ENCODE measurements around the gene ATAD1. TPM values are rescaled to one million over a fixed set of nuclear protein-coding genes. Genes with fewer than 3 reads are reported as not detected.
A peak's percentile ranks its signal among the peaks of the same experiment; 100 is the strongest.
"Not testable (repeated sequence)": the region's sequence is repeated elsewhere in the genome, so short reads cannot be mapped to it uniquely, and the experiment has no call there.

The ATAD1 gene
- total RNA-seq, 2 experiments from 2014 or later = 44.4 to 50.4 TPM

DNA sequence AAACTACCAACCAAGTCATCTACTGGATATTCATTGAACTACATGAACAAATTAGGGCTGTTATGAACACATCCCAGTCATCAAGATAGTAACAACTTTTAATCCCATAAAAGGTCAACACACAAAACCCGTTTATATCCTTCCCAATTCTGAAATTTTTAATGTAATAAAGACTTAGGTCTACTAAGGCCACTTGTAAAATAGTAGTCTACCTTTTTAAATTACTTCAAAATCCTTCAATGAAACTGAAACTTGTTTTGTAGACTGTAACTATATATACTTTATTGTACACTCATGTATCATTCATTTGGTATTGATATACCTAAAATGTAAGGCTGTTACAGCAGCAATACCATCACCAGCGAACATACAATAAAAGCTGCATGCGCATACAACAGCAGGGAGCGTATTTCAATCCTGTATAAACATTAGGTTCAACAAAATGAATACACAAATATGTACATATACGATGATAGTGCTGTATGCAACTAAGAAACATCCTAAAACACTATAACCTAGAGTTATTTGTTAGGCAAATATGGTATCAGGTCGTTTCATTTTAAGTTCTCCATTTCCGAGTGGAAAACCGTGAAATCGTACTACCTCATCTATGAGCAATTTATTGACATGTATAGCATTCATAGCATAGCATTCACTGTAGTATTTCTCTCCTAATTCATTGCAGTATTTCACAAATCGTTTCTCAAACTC lies 973 bp downstream of the ATAD1 start:
- Mint-ChIP-seq H3K9me3 (ENCODE audit: low read depth) (no peaks in the 10 kb centered on the region), H3K4me3 (peak overlapping the region; percentile 81), H3K36me3 (peaks cover 16% of the 10 kb centered on the region), H3K27ac (peak overlapping the region; percentile 89), H3K4me1 (peaks cover 30% of the 10 kb centered on the region), H3K27me3 (no peaks in the 10 kb centered on the region)
- CTCF ChIA-PET = interaction anchor here (1.2 kb wide), 1 partner anchor 33 kb away, joined by 4 read pairs; no protein-coding TSS in a partner anchor
- ATAC-seq (no peak), DNase-seq (no peak)

DNA sequence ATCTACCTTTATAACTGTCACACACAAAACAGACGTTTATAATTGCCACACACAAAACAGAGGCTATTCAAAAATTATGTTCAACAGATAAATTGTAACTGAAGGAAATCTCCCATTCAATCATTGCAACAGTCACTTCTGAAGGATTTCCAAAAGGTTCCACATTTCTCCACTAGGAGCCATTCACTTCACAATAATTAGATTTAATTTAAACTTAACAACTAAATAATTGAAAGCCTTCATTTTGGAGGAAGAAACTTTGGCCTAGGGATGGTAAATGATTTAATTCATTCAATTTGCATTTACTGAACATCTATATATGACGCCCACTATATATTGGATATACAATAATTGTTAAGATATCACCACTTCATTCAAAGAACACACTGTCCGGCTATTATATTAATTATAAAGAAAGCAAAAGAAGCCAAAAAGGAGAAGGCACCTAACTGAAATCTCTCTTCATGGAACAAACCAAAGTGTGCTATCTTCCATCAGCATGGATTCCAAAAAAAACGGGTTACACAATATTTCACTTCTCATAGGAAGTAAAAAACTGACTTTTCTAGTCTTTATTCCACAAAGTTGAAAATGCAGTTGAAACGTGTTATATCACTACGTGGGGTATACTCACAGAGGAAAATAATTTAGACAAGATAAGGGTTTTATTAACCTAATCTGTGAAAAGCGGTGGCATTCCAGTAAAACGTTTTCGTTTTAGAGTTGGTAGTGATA lies 1.7 kb downstream of the ATAD1 start:
- H3K27me3 Mint-ChIP-seq = no peaks in the 10 kb centered on the region

DNA sequence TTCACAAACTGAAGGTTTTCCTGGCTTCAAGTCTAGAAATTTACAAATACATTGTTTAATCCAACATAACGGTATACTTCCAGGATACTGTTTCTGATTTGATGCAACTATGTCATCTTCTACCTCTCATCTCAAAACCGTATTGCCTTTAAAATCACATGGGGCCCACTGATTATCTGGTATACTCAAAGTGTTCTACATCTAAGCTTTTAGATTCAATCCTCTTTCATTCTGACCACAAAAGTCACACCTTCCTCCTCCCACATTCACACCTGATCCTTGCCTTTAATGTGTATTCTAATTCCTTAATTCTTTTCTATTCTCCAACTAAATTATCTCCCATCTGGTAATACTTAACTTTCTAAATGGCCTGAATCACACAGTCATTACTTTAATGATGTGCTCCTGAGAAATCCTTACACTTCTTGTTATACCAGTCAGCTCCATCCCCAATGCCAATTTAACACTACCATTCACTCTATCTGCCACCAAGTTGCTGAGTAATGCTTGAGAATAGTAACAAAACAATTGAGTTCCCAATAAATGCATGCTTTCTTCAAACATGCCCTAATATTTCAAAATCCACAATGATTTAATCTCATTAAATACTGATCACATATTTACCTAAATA lies 13.0 kb downstream of the ATAD1 start:
- no peaks in the 10 kb centered on the region for H3K27me3 Mint-ChIP-seq
- CTCF ChIA-PET = no interaction called here
- peaks cover 14% of the 10 kb centered on the region for H3K4me1 Mint-ChIP-seq
- ATAC-seq (no peak), DNase-seq (no peak)
- H3K4me3 Mint-ChIP-seq = no peak overlapping the region
- H3K36me3 Mint-ChIP-seq = peaks cover 90% of the 10 kb centered on the region
- peaks cover 29% of the 10 kb centered on the region for H3K9me3 Mint-ChIP-seq (ENCODE audit: low read depth)
- no peak overlapping the region for H3K27ac Mint-ChIP-seq

More for the DNA sequence above, 1.7 kb downstream of the ATAD1 start:
- peaks cover 30% of the 10 kb centered on the region for H3K4me1 Mint-ChIP-seq
- DNase-seq (no peak), ATAC-seq (no peak)
- H3K36me3 Mint-ChIP-seq = peaks cover 23% of the 10 kb centered on the region
- peak overlapping the region; percentile 81 for H3K4me3 Mint-ChIP-seq
- CTCF ChIA-PET = interaction anchor here (1.1 kb wide), 1 partner anchor 767 kb away, joined by 4 read pairs; the partner anchor contains the start of gene RNLS
- no peaks in the 10 kb centered on the region for H3K9me3 Mint-ChIP-seq (ENCODE audit: low read depth)
- peak overlapping the region; percentile 89 for H3K27ac Mint-ChIP-seq

DNA sequence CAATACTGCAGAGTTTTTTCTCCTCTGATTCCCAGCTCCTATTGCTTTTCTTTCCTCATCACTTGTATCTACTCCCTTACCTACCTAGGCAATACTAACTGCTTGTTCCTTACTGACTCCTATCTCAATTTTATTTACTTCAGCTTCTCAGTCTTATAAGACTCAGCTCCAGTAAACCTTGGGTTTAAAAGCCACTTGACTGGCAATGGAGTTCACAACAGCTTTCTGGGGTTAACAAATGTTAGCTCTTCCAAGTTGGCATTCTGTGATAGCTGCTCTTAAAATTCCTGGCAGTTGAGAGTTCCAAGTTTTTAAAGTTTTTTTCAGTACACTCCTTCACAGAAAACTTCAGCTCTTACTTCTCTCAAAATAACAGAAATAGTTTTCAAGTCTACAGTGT lies 14.2 kb downstream of the ATAD1 start:
- Mint-ChIP-seq H3K27me3 (no peaks in the 10 kb centered on the region), H3K9me3 (ENCODE audit: low read depth) (peaks cover 26% of the 10 kb centered on the region), H3K4me1 (peaks cover 18% of the 10 kb centered on the region), H3K4me3 (no peak overlapping the region), H3K27ac (no peak overlapping the region), H3K36me3 (peaks cover 90% of the 10 kb centered on the region)
- CTCF ChIA-PET = interaction anchor here (0.9 to 1.3 kb wide), 2 partner anchors 12 to 15 kb away, joined by 3 read pairs; no protein-coding TSS in a partner anchor
- ATAC-seq (no peak), DNase-seq (no peak)

DNA sequence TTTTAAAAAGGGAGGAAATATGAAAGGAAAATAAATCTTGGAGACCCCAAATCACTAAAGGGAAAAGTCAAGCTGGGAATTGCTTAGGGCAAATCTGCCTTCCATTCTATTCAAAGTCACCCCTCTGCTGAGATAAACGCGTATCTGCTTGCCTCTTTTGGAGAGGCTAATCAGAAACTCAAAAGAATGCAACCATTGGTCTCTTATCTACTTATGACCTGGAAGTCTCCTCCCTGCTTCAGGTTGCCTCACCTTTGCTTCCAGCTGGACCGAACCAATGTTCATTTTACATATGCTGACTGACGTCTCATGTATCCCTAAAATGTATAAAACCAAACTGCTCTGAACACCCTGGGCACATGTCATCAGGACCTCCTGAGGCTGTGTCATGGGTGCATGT lies 14.7 kb downstream of the ATAD1 start:
- no peaks in the 10 kb centered on the region for H3K27me3 Mint-ChIP-seq
- DNase-seq (no peak), ATAC-seq (no peak)
- peaks cover 91% of the 10 kb centered on the region for H3K36me3 Mint-ChIP-seq
- peaks cover 26% of the 10 kb centered on the region for H3K9me3 Mint-ChIP-seq (ENCODE audit: low read depth)
- H3K4me1 Mint-ChIP-seq = peaks cover 20% of the 10 kb centered on the region
- CTCF ChIA-PET = interaction anchor here (1.3 kb wide), 1 partner anchor 16 kb away, joined by 3 read pairs; no protein-coding TSS in a partner anchor
- no peak overlapping the region for H3K4me3 Mint-ChIP-seq
- H3K27ac Mint-ChIP-seq = no peak overlapping the region

DNA sequence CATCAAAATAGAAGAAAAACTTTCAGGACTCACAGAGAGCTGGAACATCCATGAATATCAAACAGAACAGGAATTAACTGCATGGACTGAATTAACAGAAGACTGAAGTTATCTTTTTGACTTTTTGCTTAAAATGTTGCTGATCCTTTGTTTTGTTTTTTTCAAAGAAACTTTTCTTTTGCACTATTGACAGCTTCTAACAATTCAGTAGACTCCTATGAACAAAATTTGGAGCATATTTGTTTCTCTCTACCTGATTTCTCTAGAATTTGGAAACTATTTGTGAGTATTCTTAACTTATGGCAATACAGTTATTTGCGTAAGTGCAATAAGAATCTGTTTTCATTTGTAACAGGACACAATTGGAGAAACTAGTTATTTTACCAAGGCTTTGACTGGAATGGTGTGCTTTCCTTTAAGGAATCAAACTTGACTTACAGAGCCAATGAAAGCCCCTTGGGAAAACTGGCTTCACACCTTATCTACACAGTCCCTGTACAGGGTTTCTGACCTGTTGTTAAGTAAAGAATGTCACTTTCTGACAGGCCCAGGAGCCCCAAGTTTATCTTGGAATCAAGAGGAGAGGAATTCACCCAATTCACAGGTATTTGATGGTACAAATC lies 16.1 kb downstream of the ATAD1 start:
- H3K36me3 Mint-ChIP-seq = peaks cover 95% of the 10 kb centered on the region
- CTCF ChIA-PET = interaction anchor here (0.7 kb wide), 1 partner anchor 14 kb away, joined by 3 read pairs; no protein-coding TSS in a partner anchor
- ATAC-seq, H3K27ac Mint-ChIP-seq, H3K27me3 Mint-ChIP-seq, H3K4me3 Mint-ChIP-seq, DNase-seq: not testable (repeated sequence)
- peaks cover 30% of the 10 kb centered on the region for H3K4me1 Mint-ChIP-seq
- peaks cover 26% of the 10 kb centered on the region for H3K9me3 Mint-ChIP-seq (ENCODE audit: low read depth)

DNA sequence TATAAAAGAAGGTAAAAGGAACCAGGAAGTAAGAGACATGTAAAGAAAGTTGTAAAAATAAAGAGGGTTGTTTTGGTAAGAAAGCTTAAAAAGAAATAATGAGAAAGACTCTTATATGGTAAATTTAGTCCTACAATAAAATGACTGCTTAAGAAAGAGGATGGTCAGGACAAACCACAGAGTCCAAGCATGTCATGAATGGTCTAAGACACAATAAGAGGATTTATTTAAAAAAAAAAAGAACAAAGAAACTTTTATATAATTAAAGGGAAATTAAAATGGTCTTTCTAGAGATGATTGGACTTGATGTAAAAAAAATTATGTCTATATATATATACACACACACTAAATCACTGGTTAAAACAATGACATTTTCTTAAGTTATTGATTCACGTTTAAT lies 18.2 kb downstream of the ATAD1 start:
- Mint-ChIP-seq H3K9me3 (ENCODE audit: low read depth) (peaks cover 19% of the 10 kb centered on the region), H3K4me1 (peaks cover 17% of the 10 kb centered on the region), H3K36me3 (peaks cover 86% of the 10 kb centered on the region), H3K4me3 (no peak overlapping the region), H3K27me3 (no peaks in the 10 kb centered on the region), H3K27ac (no peak overlapping the region)
- ATAC-seq = no peak
- no peak for DNase-seq
- CTCF ChIA-PET = no interaction called here

DNA sequence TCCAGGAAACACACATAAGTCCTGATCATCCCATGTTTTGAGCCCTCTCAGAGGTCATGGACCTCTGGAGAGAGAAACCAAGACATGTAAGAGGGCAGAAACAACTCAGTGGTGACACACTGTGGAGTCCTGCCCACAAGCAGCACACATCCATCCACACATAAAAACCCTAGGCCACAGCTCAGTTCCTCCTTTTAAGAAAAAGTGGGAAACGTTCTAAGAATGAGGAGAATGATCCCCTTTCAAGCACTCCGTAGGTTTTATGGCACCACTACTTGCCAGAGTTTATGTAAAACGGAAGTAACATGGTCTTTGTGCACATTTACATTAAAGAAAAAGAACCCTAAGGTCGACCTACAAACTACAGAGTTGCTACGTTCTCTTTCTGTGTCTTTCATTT lies 19.9 kb downstream of the ATAD1 start:
- peaks cover 21% of the 10 kb centered on the region for H3K4me1 Mint-ChIP-seq
- CTCF ChIA-PET = no interaction called here
- DNase-seq = no peak
- H3K36me3 Mint-ChIP-seq = peaks cover 74% of the 10 kb centered on the region
- H3K4me3 Mint-ChIP-seq = no peak overlapping the region
- H3K27me3 Mint-ChIP-seq = no peaks in the 10 kb centered on the region
- H3K27ac Mint-ChIP-seq = no peak overlapping the region
- H3K9me3 Mint-ChIP-seq (ENCODE audit: low read depth) = peaks cover 9% of the 10 kb centered on the region
- ATAC-seq = no peak

DNA sequence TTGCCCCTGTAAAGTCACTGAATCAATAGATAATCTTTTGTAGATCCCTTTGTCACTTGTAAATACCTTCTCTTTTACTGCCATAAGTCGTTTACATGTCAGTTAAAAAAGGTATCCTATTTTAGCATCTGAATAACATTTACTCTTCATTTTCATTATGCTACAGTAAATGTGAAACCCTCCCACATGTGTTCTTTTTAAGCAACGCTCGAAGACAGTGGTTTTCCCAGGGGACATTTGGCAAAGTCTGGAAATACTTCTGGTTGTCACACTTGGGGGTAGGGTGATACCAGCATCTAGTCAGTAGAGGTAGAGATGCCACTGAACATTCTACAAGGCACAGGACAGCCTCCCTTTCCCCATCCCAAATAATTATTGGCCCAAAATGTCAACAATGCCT lies 23.7 kb downstream of the ATAD1 start:
- ATAC-seq (no peak), DNase-seq (no peak)
- Mint-ChIP-seq H3K9me3 (ENCODE audit: low read depth) (no peaks in the 10 kb centered on the region), H3K4me1 (peaks cover 19% of the 10 kb centered on the region), H3K36me3 (peaks cover 62% of the 10 kb centered on the region), H3K27me3 (no peaks in the 10 kb centered on the region), H3K4me3 (no peak overlapping the region), H3K27ac (no peak overlapping the region)
- CTCF ChIA-PET = interaction anchor here (0.7 kb wide), 1 partner anchor 13 kb away, joined by 3 read pairs; no protein-coding TSS in a partner anchor

DNA sequence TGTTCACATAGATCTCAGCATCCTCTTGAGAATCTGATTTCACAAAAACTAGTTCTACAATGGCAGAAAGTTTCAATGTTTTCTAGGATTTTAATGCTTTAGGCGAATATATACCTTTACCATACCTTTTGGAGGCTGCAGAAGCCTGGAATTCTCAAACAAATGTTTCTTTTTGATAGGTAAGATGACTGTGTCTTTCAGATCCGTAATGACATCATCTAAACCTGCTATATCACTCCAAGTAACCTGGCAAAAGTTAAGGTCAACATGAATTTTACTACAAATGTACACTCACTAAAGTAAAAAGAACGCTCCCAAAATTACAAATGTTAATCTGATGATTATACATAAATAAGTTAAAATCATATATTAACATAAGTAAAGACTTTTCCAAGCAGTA lies 27.8 kb downstream of the ATAD1 start:
- H3K27me3 Mint-ChIP-seq = no peaks in the 10 kb centered on the region
- CTCF ChIA-PET = no interaction called here
- no peaks in the 10 kb centered on the region for H3K9me3 Mint-ChIP-seq (ENCODE audit: low read depth)

DNA sequence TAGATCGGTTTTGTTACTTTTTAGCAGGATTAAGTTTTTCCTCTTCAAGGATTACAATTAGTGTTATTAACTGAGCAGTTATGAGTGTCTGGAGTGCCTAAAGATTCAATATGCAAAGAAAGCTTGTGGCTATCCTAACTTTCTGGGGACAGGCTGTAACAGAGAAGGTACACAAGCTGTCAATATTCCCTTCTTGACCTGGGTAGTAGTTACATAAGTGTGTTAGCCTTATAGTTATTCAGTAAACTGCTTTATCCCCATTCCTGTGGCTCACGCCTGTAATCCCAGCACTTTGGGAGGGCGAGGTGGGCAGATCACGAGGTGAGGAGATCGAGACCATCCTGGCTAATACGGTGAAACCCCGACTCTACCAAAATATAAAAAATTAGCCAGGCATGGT lies 31.6 kb downstream of the ATAD1 start:
- no peaks in the 10 kb centered on the region for H3K4me1 Mint-ChIP-seq
- H3K4me3 Mint-ChIP-seq = no peak overlapping the region
- no peak overlapping the region for H3K27ac Mint-ChIP-seq
- peaks cover 58% of the 10 kb centered on the region for H3K36me3 Mint-ChIP-seq
- DNase-seq = no peak
- H3K9me3 Mint-ChIP-seq (ENCODE audit: low read depth) = no peaks in the 10 kb centered on the region
- CTCF ChIA-PET = interaction anchor here (1.7 to 2.1 kb wide), 2 partner anchors 9 to 14 kb away, joined by 6 to 8 read pairs; no protein-coding TSS in a partner anchor
- ATAC-seq = no peak
- H3K27me3 Mint-ChIP-seq = no peaks in the 10 kb centered on the region

More for the DNA sequence above, 27.8 kb downstream of the ATAD1 start:
- Mint-ChIP-seq H3K27ac (no peak overlapping the region), H3K4me3 (no peak overlapping the region), H3K36me3 (peaks cover 46% of the 10 kb centered on the region), H3K4me1 (peaks cover 5% of the 10 kb centered on the region)
- ATAC-seq = no peak
- no peak for DNase-seq

DNA sequence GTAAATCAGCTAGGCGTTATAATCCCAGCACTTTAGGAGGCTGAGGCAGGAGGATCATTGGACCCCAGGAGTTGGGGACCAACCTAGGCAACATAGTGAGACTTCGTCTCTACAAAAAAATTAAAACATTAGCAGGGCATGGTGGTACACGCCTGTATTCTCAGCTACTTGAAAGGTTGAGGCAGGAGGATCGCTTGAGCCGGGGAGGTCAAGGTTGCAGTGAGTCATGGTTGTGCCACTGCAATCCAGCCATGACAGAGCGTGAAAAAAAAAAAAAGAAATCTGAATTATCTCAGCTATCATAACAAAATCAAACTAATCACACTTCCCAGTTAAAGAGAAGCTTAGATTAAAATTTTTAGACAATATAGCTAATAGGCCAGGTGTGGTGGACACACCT lies 35.3 kb downstream of the ATAD1 start:
- no peaks in the 10 kb centered on the region for H3K9me3 Mint-ChIP-seq (ENCODE audit: low read depth)
- no peak overlapping the region for H3K27ac Mint-ChIP-seq
- H3K4me1 Mint-ChIP-seq = no peaks in the 10 kb centered on the region
- no peaks in the 10 kb centered on the region for H3K27me3 Mint-ChIP-seq
- ATAC-seq (no peak), DNase-seq (no peak)
- peaks cover 51% of the 10 kb centered on the region for H3K36me3 Mint-ChIP-seq
- no peak overlapping the region for H3K4me3 Mint-ChIP-seq
- CTCF ChIA-PET = interaction anchor here (0.9 to 1.1 kb wide), 2 partner anchors 10 to 13 kb away, joined by 3 read pairs; no protein-coding TSS in a partner anchor

DNA sequence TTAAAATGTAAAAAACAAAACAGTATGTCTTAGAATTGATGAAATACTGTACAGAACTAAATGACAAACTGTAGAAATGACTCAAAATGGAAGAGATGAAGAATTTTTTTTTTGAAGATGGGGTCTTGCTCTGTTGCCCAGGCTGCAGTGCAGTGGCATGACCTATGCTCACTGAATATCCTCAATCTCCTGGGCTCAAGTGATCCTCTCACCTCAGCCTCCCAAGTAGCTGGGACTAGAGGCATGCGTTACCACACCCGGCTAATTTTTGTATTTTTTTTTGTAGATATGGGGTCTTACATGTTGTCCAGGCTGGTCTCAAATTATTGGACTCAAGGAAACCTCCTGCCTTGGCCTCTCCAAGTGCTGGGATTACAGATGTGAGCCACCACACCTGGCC lies 36.5 kb downstream of the ATAD1 start:
- H3K27me3 Mint-ChIP-seq = no peaks in the 10 kb centered on the region
- H3K36me3 Mint-ChIP-seq = peaks cover 52% of the 10 kb centered on the region
- no peaks in the 10 kb centered on the region for H3K4me1 Mint-ChIP-seq
- DNase-seq = no peak
- no peak overlapping the region for H3K27ac Mint-ChIP-seq
- CTCF ChIA-PET = interaction anchor here (0.6 to 1.3 kb wide), 2 partner anchors 13 to 1299 kb away, joined by 3 read pairs; no protein-coding TSS in a partner anchor
- no peak for ATAC-seq
- no peaks in the 10 kb centered on the region for H3K9me3 Mint-ChIP-seq (ENCODE audit: low read depth)
- no peak overlapping the region for H3K4me3 Mint-ChIP-seq
